MM.1S (cell line): ENCODE data around the gene NUDT1.

ENCODE experiments used
- DNase-seq: peaks from one replicate; pipeline ENCODE4 v3.0.0-alpha.2; 2015
- H2AFZ ChIP-seq: fragments of 300-600 bp; sonication (generic); 2 replicates; pipeline ENCODE4 v1.6.0; 2016; ENCODE audit warnings: antibody characterized with exemption, low read length
- H3F3A ChIP-seq: fragments of 300-600 bp; sonication (generic); 2 replicates; pipeline ENCODE4 v1.6.1; 2016; ENCODE audit warnings: mild to moderate bottlenecking, antibody characterized with exemption, low read length, moderate library complexity, mixed read lengths; ENCODE audit not compliant: insufficient read depth
- H3K27ac ChIP-seq: fragments of 300-600 bp; sonication (generic); 2 replicates; pipeline ENCODE4 v1.5.1; 2016; ENCODE audit warnings: mild to moderate bottlenecking, low read length
- H3K27me3 ChIP-seq: fragments of 300-600 bp; sonication (generic); replicated peaks from 2 replicates; pipeline ENCODE4 v1.6.0; 2016; ENCODE audit warnings: low read length; ENCODE audit not compliant: insufficient read depth
- H3K36me3 ChIP-seq: fragments of 300-600 bp; sonication (generic); replicated peaks from 2 replicates; pipeline ENCODE4 v1.6.1; 2016; ENCODE audit warnings: mild to moderate bottlenecking, low read length, mixed read lengths; ENCODE audit not compliant: insufficient read depth
- H3K4me1 ChIP-seq: fragments of 300-600 bp; sonication (generic); 2 replicates; pipeline ENCODE4 v1.6.1; 2016; ENCODE audit warnings: low read length, mixed read lengths
- H3K4me2 ChIP-seq: fragments of 300-600 bp; sonication (generic); 2 replicates; pipeline ENCODE4 v1.6.0; 2016; ENCODE audit warnings: low read depth, low read length
- H3K4me3 ChIP-seq: fragments of 300-600 bp; sonication (generic); 2 replicates; pipeline ENCODE4 v1.5.1; 2016; ENCODE audit warnings: low read length, mixed read lengths
- H3K79me2 ChIP-seq: fragments of 300-600 bp; sonication (generic); 2 replicates; pipeline ENCODE4 v1.6.1; 2016; ENCODE audit warnings: mixed run types, low read length, mixed read lengths
- H3K9ac ChIP-seq: fragments of 300-600 bp; sonication (generic); 2 replicates; pipeline ENCODE4 v1.6.1; 2016; ENCODE audit warnings: low read length, mixed read lengths
- H3K9me2 ChIP-seq: fragments of 300-600 bp; sonication (generic); replicated peaks from 2 replicates; pipeline ENCODE4 v1.6.1; 2016; ENCODE audit warnings: mild to moderate bottlenecking, low read length, mixed read lengths; ENCODE audit not compliant: insufficient read depth
- H3K9me3 ChIP-seq: fragments of 300-600 bp; sonication (generic); replicated peaks from 2 replicates; pipeline ENCODE4 v1.6.1; 2016; ENCODE audit warnings: mild to moderate bottlenecking, low read length, mixed read lengths; ENCODE audit not compliant: insufficient read depth
- H4K20me1 ChIP-seq: fragments of 300-600 bp; sonication (generic); 2 replicates; pipeline ENCODE4 v1.6.1; 2016; ENCODE audit warnings: mild to moderate bottlenecking, low read length, moderate library complexity, mixed read lengths; ENCODE audit not compliant: insufficient read depth
- EZH2 ChIP-seq: fragments of 300-600 bp; sonication (generic); optimal IDR thresholded peaks from 2 replicates; pipeline ENCODE3; 2017; ENCODE audit warnings: low read depth, mild to moderate bottlenecking, antibody characterized with exemption, low read length, mixed read lengths
- EZH2phosphoT487 ChIP-seq: fragments of 300-600 bp; sonication (generic); IDR thresholded peaks from 2 replicates; pipeline ENCODE4 v1.6.1; 2018; ENCODE audit warnings: antibody characterized with exemption, low read length
- TF ChIP-seq, protein P1 (sequence below): fragments of 300-600 bp; sonication (generic); IDR thresholded peaks from 2 replicates; pipeline ENCODE4 v1.5.1; 2016; ENCODE audit warnings: antibody characterized with exemption, low read length, mixed read lengths

Gene NUDT1

DNA sequence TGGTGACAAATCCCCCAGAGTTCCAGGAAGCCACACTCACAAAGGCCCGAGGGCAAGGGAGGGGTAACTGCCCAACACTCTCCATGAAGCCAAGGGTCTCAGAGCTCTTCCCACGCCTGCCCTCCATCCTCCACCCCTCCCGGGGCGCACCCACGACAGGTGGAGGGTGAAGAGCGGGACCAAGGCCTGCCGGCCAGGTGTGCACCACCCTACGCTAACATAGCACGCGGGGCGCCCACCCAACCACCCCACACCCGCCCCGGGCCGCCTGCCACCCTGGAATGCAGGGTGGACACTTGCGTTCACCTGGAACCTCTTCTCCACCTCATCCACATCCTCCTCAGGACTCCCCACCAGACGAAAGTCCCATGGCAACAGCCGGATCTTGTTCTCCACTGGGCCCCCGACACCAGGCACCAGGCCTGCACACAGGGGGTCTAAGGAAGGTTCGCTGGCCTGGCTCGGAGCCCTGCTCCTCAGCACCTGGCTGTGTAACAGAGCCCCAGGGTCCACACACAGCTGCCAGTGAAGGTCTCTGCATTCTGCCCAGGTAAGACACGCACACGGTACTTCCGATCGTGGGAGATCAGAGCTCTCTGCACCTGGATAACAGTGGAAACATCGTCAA is 42.0 kb upstream of the NUDT1 start:
- H3K9ac ChIP-seq = no peak overlapping the region
- DNase-seq = no peak
- no peaks in the 10 kb centered on the region for H3F3A ChIP-seq
- H3K9me3 ChIP-seq = no peaks in the 10 kb centered on the region
- no peaks in the 10 kb centered on the region for H3K9me2 ChIP-seq
- peaks cover 5% of the 10 kb centered on the region; the same call in 1 of the 2 replicates for H3K36me3 ChIP-seq
- H3K79me2 ChIP-seq = no peaks in the 10 kb centered on the region
- H4K20me1 ChIP-seq = no peaks in the 10 kb centered on the region
- no peaks in the 10 kb centered on the region for H3K4me1 ChIP-seq
- H3K27me3 ChIP-seq = no peaks in the 10 kb centered on the region
- H2AFZ ChIP-seq = no peak overlapping the region
- H3K27ac ChIP-seq = no peak overlapping the region
- no peak overlapping the region for H3K4me3 ChIP-seq
- H3K4me2 ChIP-seq = no peak overlapping the region
- TF ChIP-seq EZH2phosphoT487 (no peak), EZH2 (no peak)
- TF ChIP-seq, protein P1, sequence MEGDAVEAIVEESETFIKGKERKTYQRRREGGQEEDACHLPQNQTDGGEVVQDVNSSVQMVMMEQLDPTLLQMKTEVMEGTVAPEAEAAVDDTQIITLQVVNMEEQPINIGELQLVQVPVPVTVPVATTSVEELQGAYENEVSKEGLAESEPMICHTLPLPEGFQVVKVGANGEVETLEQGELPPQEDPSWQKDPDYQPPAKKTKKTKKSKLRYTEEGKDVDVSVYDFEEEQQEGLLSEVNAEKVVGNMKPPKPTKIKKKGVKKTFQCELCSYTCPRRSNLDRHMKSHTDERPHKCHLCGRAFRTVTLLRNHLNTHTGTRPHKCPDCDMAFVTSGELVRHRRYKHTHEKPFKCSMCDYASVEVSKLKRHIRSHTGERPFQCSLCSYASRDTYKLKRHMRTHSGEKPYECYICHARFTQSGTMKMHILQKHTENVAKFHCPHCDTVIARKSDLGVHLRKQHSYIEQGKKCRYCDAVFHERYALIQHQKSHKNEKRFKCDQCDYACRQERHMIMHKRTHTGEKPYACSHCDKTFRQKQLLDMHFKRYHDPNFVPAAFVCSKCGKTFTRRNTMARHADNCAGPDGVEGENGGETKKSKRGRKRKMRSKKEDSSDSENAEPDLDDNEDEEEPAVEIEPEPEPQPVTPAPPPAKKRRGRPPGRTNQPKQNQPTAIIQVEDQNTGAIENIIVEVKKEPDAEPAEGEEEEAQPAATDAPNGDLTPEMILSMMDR = no peak

DNA sequence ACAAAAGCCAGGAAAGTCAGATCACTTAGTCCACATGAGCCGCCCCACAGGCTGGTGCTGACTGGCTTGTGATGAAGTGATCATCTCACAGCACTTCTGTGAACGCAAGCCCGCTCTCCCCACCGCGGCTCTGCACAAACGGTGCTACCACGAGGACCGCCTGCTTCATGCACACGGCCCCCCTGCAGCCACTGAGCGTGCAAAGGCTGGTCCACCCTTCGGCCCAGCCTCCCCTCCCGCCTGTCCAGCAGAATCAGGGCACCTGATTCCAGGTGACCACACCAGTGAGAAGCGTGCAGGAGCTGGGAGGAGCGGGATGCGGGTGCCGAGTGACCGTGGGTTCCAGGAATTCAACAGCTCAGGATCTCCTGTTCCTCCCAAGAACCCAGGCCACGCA is 41.4 kb upstream of the NUDT1 start:
- no peak overlapping the region for H3K27ac ChIP-seq
- no peaks in the 10 kb centered on the region for H4K20me1 ChIP-seq
- no peaks in the 10 kb centered on the region for H3K9me3 ChIP-seq
- H3K9me2 ChIP-seq = no peaks in the 10 kb centered on the region
- H3K4me1 ChIP-seq = no peaks in the 10 kb centered on the region
- H3K36me3 ChIP-seq = peaks cover under 1% of the 10 kb centered on the region; the same call in 1 of the 2 replicates
- H2AFZ ChIP-seq = no peak overlapping the region
- H3K79me2 ChIP-seq = no peaks in the 10 kb centered on the region
- no peak for DNase-seq
- TF ChIP-seq, protein P1 = no peak
- TF ChIP-seq EZH2 = no peak
- H3F3A ChIP-seq = no peaks in the 10 kb centered on the region
- H3K4me3 ChIP-seq = no peak overlapping the region
- no peak overlapping the region for H3K9ac ChIP-seq
- no peak overlapping the region for H3K4me2 ChIP-seq
- no peaks in the 10 kb centered on the region for H3K27me3 ChIP-seq

DNA sequence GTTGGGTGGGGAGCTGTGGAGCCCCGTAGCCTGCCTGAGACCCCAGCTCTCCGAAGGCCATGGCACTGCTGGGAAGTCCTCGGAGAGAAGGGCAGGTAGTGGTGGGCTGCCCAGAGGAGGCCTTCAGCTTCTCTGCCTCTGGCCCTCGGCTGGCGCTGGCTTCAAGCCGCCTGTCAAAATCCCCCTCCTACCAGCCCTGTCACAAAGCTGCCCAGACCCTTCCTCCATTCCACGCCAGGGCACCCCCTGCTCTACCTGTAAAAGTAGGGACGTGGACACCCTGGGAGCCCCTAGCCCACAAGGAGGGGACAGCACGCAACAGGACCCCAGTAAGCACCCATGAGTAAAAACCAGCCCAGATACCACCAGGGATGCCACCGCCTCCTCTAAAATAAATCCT is 40.9 kb upstream of the NUDT1 start:
- Histone ChIP-seq H3K79me2 (no peaks in the 10 kb centered on the region), H3K4me3 (no peak overlapping the region), H3K4me1 (no peaks in the 10 kb centered on the region), H3K9ac (no peak overlapping the region), H3K9me2 (no peaks in the 10 kb centered on the region), H3K27ac (no peak overlapping the region), H2AFZ (no peak overlapping the region), H3K36me3 (no peaks in the 10 kb centered on the region), H4K20me1 (no peaks in the 10 kb centered on the region), H3F3A (no peaks in the 10 kb centered on the region), H3K27me3 (no peaks in the 10 kb centered on the region), H3K9me3 (no peaks in the 10 kb centered on the region), H3K4me2 (no peak overlapping the region)
- DNase-seq = no peak
- TF ChIP-seq, protein P1 = no peak
- TF ChIP-seq EZH2phosphoT487 (no peak), EZH2 (no peak)
